Activated naive CD4-positive, alpha-beta T cell treated with anti-CD3 and anti-CD28 coated beads, Interleukin-2, amount 50 U/mL, for 24 hours (primary cell): Measurements from ENCODE around the gene POLA1.

Source experiments
- H3K27ac Mint-ChIP-seq: one replicate; pipeline ENCODE4 v1.8.0; 2021; ENCODE audit warnings: mild to moderate bottlenecking, mixed read lengths
- H3K27me3 Mint-ChIP-seq: one replicate; pipeline ENCODE4 v1.8.0; 2021; ENCODE audit warnings: mixed read lengths
- H3K36me3 Mint-ChIP-seq: one replicate; pipeline ENCODE4 v1.8.0; 2021; ENCODE audit warnings: mixed read lengths
- H3K4me1 Mint-ChIP-seq: one replicate; pipeline ENCODE4 v1.8.0; 2021; ENCODE audit warnings: mixed read lengths
- H3K4me3 Mint-ChIP-seq: one replicate; pipeline ENCODE4 v1.8.0; 2021; ENCODE audit warnings: mild to moderate bottlenecking, mixed read lengths
- H3K9me3 Mint-ChIP-seq: one replicate; pipeline ENCODE4 v1.8.0; 2021; ENCODE audit warnings: mixed read lengths

The POLA1 gene

GRCh38 chrX:25010784-25011588, 317.3 kb downstream of the POLA1 start:
- peaks cover 31% of the 10 kb centered on the region for H3K27me3 Mint-ChIP-seq
- H3K4me1 Mint-ChIP-seq: peaks cover 16% of the 10 kb centered on the region
- H3K27ac Mint-ChIP-seq: no peak overlapping the region
- no peak overlapping the region for H3K4me3 Mint-ChIP-seq
- H3K36me3 Mint-ChIP-seq: no peaks in the 10 kb centered on the region
- no peaks in the 10 kb centered on the region for H3K9me3 Mint-ChIP-seq

GRCh38 chrX:25011589-25012432, 318.1 kb downstream of the POLA1 start:
- H3K4me1 Mint-ChIP-seq: peaks cover 9% of the 10 kb centered on the region
- no peak overlapping the region for H3K4me3 Mint-ChIP-seq
- H3K27ac Mint-ChIP-seq: no peak overlapping the region
- peaks cover 29% of the 10 kb centered on the region for H3K27me3 Mint-ChIP-seq
- H3K9me3 Mint-ChIP-seq: no peaks in the 10 kb centered on the region
- no peaks in the 10 kb centered on the region for H3K36me3 Mint-ChIP-seq

- H3K27ac Mint-ChIP-seq: no peak overlapping the region
- no peaks in the 10 kb centered on the region for H3K9me3 Mint-ChIP-seq
- peaks cover 31% of the 10 kb centered on the region for H3K27me3 Mint-ChIP-seq
- no peaks in the 10 kb centered on the region for H3K36me3 Mint-ChIP-seq
- H3K4me3 Mint-ChIP-seq: peak overlapping the region; percentile 23
- peaks cover 11% of the 10 kb centered on the region for H3K4me1 Mint-ChIP-seq
Measured at GRCh38 chrX:25012433-25012735, 318.7 kb downstream of the POLA1 start.

GRCh38 chrX:25012793-25013631, 319.3 kb downstream of the POLA1 start:
- Mint-ChIP-seq H3K27me3 (peaks cover 28% of the 10 kb centered on the region), H3K36me3 (no peaks in the 10 kb centered on the region), H3K27ac (no peak overlapping the region), H3K9me3 (no peaks in the 10 kb centered on the region), H3K4me3 (peak overlapping the region; percentile 68), H3K4me1 (peaks cover 15% of the 10 kb centered on the region)

- Mint-ChIP-seq H3K27ac (no peak overlapping the region), H3K4me3 (peak overlapping the region; percentile 71), H3K36me3 (no peaks in the 10 kb centered on the region), H3K27me3 (peaks cover 28% of the 10 kb centered on the region), H3K9me3 (no peaks in the 10 kb centered on the region), H3K4me1 (peaks cover 15% of the 10 kb centered on the region)
Measured at GRCh38 chrX:25013632-25014365, 320.1 kb downstream of the POLA1 start.

GRCh38 chrX:25014366-25014838, 320.7 kb downstream of the POLA1 start:
- no peak overlapping the region for H3K27ac Mint-ChIP-seq
- peaks cover 28% of the 10 kb centered on the region for H3K27me3 Mint-ChIP-seq
- no peaks in the 10 kb centered on the region for H3K9me3 Mint-ChIP-seq
- peak overlapping the region; percentile 71 for H3K4me3 Mint-ChIP-seq
- H3K4me1 Mint-ChIP-seq: peaks cover 15% of the 10 kb centered on the region
- no peaks in the 10 kb centered on the region for H3K36me3 Mint-ChIP-seq

- peaks cover 18% of the 10 kb centered on the region for H3K4me1 Mint-ChIP-seq
- no peaks in the 10 kb centered on the region for H3K36me3 Mint-ChIP-seq
- H3K9me3 Mint-ChIP-seq: no peaks in the 10 kb centered on the region
- no peak within 1 kb of the TSS for H3K4me3 Mint-ChIP-seq
- H3K27me3 Mint-ChIP-seq: peaks cover 26% of the 10 kb centered on the region
- H3K27ac Mint-ChIP-seq: no peak within 1 kb of the TSS
Measured at GRCh38 chrX:25015486-25016360, 322.0 kb downstream of the POLA1 start, which contains the start of gene ARX. TSS of gene ARX (minus strand) at chrX:25015965. CDS start at chrX:25015737, 228 bp downstream.

- no peaks in the 10 kb centered on the region for H3K9me3 Mint-ChIP-seq
- no peaks in the 10 kb centered on the region for H3K36me3 Mint-ChIP-seq
- H3K4me3 Mint-ChIP-seq: no peak overlapping the region
- peaks cover 21% of the 10 kb centered on the region for H3K4me1 Mint-ChIP-seq
- no peak overlapping the region for H3K27ac Mint-ChIP-seq
- H3K27me3 Mint-ChIP-seq: peaks cover 26% of the 10 kb centered on the region
Measured at GRCh38 chrX:25016361-25016671, 322.6 kb downstream of the POLA1 start.

- Mint-ChIP-seq H3K27me3 (peaks cover 30% of the 10 kb centered on the region), H3K4me3 (no peak overlapping the region), H3K4me1 (peaks cover 28% of the 10 kb centered on the region), H3K36me3 (no peaks in the 10 kb centered on the region), H3K27ac (no peak overlapping the region), H3K9me3 (no peaks in the 10 kb centered on the region)
Measured at GRCh38 chrX:25016938-25017598, 323.4 kb downstream of the POLA1 start.

- Mint-ChIP-seq H3K27me3 (peaks cover 32% of the 10 kb centered on the region), H3K36me3 (no peaks in the 10 kb centered on the region), H3K27ac (peak overlapping the region; percentile 23), H3K4me3 (no peak overlapping the region), H3K9me3 (no peaks in the 10 kb centered on the region), H3K4me1 (peaks cover 31% of the 10 kb centered on the region)
Measured at GRCh38 chrX:25017667-25018247, 324.0 kb downstream of the POLA1 start.

GRCh38 chrX:25018682-25019081, 325.0 kb downstream of the POLA1 start:
- H3K4me3 Mint-ChIP-seq: no peak overlapping the region
- H3K36me3 Mint-ChIP-seq: no peaks in the 10 kb centered on the region
- no peaks in the 10 kb centered on the region for H3K9me3 Mint-ChIP-seq
- H3K4me1 Mint-ChIP-seq: peaks cover 31% of the 10 kb centered on the region
- H3K27ac Mint-ChIP-seq: no peak overlapping the region
- peaks cover 34% of the 10 kb centered on the region for H3K27me3 Mint-ChIP-seq

GRCh38 chrX:25019707-25020390, 326.1 kb downstream of the POLA1 start:
- Mint-ChIP-seq H3K27ac (no peak overlapping the region), H3K4me3 (no peak overlapping the region), H3K4me1 (peaks cover 26% of the 10 kb centered on the region), H3K9me3 (no peaks in the 10 kb centered on the region), H3K27me3 (peaks cover 37% of the 10 kb centered on the region), H3K36me3 (no peaks in the 10 kb centered on the region)

GRCh38 chrX:25020391-25020904, 326.7 kb downstream of the POLA1 start:
- Mint-ChIP-seq H3K9me3 (no peaks in the 10 kb centered on the region), H3K4me1 (peaks cover 24% of the 10 kb centered on the region), H3K27me3 (peaks cover 35% of the 10 kb centered on the region), H3K36me3 (no peaks in the 10 kb centered on the region), H3K4me3 (no peak overlapping the region), H3K27ac (no peak overlapping the region)
